TTC549 (cell line): ENCODE results near the gene SNAPC2.
"Not testable (repeated sequence)": the region's sequence is repeated elsewhere in the genome, so short reads cannot be mapped to it uniquely, and the experiment has no call there.

Experiments
- FAIRE-seq: peaks from 2 replicates; lab custom pipeline; 2012; peaks lifted over from hg19 to GRCh38; lab: Jason Lieb, UNC

Gene SNAPC2

DNA sequence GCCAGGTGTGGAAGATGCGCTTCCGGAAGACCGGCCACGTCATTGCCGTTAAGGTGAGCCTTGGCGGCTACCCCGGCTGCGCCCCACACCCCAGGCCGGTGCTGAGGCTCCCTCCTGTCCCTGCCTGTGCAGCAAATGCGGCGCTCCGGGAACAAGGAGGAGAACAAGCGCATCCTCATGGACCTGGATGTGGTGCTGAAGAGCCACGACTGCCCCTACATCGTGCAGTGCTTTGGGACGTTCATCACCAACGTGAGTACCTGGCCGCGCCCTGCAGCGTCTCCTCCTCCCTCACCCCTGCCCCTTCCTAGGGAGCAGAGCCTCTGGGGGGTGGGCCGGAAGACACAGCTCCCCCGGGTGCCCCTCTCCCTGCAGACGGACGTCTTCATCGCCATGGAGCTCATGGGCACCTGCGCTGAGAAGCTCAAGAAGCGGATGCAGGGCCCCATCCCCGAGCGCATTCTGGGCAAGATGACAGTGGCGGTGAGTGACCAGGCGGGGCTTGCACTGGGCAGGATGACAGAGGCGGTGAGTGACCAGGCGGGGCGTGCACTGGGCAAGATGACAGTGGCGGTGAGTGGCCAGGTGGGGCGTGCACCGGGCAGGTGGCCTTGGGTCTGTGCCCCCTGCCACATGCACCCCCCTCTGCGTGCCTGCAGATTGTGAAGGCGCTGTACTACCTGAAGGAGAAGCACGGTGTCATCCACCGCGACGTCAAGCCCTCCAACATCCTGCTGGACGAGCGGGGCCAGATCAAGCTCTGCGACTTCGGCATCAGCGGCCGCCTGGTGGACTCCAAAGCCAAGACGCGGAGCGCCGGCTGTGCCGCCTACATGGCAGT lies 9.6 kb upstream of the SNAPC2 start:
- no peak for FAIRE-seq

- FAIRE-seq: no peak
Observed at GRCh38 chr19:7911508-7912143, 8.5 kb upstream of the SNAPC2 start.

DNA sequence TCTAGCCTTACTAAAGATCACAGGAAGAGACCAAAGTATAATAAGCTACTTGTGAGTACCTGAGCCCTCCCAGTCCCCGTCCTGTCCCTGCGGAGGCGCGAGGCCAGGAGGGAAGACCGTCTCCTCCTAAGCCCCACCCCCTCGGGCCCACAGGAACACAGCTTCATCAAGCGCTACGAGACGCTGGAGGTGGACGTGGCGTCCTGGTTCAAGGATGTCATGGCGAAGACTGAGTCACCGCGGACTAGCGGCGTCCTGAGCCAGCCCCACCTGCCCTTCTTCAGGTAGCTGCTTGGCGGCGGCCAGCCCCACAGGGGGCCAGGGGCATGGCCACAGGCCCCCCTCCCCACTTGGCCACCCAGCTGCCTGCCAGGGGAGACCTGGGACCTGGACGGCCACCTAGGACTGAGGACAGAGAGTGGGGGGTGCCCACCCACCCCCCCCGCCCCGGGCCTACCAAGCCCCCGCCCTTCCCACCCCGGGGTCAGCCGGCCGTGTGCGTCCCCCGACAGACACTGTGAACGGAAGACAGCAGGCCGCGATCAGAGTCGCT lies 7.9 kb upstream of the SNAPC2 start:
- no peak for FAIRE-seq

- no peak for FAIRE-seq
Observed at GRCh38 chr19:7912697-7913564, 7.2 kb upstream of the SNAPC2 start.

GRCh38 chr19:7913652-7914051 lies 6.5 kb upstream of the SNAPC2 start:
- no peak for FAIRE-seq

- FAIRE-seq: no peak
Observed at GRCh38 chr19:7914099-7914498, 6.0 kb upstream of the SNAPC2 start.

DNA sequence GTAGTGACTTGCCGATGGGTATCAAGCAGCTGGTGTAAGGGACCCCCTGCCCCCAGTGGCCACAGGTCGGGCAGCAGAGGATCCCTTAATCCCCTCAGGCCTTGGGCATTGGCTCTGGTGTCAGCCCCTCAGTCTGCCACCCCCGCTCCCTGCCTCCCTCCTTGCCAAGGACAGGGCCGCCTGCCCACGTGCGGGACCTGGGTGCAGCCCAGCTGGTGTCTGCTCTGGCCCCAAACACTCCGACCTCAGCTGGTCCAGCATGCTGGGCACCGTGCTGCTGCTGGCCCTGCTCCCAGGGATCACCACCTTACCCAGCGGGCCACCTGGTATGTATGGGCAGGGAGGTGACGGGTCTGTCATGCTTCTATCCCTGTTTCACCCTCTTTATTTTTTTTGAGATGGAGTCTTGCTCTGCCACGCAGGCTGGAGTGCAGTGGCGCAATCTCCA lies 5.5 kb upstream of the SNAPC2 start, which contains the start of gene TGFBR3L:
Gene TGFBR3L, plus strand, starts transcription at position 233 of the 448 bp plus-strand sequence.
- FAIRE-seq: no peak

DNA sequence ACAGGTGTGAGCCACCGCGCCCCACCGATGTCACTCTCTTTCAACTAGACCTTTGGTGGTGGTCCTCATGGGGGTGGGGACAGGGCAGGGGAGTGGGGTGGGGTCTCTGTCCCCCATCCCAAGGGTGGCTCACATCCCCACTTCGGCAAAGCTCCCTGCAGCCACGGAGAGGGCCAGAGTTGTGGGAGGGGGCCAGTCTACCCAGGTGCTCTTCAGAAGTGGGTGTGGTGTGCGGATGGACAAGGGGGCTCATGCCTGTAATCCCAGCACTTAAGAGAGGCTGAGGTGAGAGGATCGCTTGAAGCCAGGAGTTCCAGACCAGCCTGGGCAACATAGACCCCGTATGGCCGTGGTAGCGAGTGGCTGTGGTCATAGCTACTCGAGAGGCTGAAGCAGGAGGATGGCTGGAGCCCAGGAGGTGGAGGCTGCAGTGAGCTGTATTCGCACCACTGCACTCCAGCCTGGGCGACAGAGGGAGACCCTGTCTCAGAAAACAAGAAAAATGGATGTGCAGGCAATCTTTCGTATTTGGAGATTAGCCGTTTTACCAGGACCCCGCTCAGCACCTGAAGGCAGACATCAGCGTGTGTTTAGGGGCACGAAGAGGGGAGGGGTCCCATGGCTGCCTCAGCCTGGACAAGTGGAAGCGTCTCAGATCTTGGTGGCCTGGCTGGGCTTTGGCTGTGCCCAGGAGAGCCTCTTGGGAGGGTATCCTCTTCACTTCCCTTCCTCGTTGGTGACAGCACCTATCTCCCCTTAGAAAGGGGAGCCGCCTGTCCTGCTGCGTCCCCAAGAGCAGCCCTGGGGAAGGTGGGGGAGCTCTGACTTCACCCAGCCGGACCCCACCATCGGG lies 4.7 kb upstream of the SNAPC2 start:
- no peak for FAIRE-seq

DNA sequence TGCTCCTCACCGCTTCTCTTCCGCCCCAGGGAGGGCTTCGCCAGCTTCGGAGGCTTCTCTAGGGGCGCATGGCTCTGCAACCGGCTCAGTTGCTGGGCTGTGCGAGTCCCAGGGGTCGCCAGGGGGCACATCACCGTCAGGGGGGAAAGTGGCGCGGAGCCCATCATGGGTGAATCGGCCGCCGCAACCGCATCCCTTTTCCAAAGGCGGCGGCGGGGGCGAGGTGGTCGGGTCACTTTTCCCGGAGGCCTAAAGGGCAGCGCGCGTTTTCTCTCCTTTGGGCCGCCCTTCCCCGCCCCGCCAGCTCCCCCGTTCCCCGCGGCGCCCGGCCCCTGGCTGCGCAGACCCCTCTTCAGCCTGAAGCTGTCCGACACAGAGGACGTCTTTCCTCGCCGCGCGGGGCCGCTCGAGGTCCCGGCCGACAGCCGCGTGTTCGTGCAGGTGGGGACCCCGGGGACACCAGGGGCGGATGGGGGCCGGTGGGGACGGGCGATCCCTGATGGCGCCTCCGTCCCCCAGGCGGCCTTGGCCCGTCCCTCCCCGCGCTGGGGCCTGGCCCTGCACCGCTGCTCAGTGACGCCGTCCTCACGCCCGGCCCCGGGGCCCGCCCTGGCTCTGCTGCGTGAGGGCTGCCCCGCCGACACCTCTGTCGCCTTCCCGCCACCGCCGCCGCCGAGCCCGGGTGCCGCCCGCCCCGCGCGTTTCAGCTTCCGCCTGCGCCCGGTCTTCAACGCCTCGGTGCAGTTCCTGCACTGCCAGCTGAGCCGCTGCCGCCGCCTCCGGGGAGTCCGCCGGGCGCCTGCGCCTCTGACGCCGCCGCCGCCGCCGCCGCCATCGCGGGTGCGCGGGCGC lies 3.8 kb upstream of the SNAPC2 start:
- no peak for FAIRE-seq

DNA sequence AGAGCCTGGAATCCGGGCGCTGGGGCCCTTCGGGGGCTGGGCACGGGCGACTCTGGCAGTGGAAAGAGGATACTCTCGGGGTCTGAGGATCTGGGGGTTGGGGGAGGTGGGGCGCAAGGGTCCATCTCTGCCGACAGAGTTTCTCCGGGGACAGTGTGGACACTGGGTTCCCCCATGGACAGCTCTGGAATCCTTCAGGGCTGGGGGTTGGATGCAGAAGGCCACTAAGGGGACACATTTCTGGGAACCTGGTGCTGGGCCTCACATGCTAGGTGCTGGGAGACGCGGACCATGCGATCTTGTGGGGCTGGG lies 3.2 kb upstream of the SNAPC2 start:
- FAIRE-seq: no peak

DNA sequence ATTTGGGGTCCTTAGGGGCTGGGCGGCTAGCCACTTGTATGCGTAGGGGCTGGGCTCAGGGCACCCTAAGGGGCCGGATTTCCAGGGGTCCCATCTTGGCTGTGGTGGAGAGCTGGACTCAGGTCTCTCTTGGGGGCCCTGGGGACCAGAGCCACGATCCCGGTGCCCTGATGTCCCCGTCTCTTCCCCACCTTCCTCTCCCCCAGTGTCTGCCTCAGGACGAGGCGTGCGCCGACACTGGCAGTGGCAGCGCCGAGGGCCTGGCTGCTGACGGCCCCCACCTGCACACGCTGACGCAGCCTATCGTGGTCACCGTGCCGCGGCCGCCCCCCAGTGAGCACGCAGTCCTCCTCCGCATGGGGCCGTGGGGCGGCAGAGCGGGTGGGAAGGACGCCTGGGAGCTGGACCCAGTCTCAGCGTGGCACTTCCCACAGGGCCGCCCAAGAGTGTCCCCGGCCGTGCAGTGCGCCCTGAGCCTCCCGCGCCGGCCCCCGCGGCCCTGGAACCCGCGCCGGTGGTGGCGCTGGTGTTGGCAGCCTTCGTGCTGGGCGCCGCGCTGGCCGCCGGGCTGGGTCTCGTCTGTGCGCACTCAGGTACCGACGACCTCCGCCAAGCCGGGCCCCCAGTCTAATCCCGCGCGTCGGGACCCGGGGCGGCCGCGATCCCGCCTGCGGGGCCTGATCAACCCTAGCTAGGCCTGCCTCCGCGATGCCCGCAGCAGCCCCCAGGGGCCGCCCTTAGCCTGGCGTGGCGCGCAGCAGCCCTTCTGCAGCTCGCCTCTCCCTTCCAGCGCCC lies 2.7 kb upstream of the SNAPC2 start:
- FAIRE-seq: no peak

DNA sequence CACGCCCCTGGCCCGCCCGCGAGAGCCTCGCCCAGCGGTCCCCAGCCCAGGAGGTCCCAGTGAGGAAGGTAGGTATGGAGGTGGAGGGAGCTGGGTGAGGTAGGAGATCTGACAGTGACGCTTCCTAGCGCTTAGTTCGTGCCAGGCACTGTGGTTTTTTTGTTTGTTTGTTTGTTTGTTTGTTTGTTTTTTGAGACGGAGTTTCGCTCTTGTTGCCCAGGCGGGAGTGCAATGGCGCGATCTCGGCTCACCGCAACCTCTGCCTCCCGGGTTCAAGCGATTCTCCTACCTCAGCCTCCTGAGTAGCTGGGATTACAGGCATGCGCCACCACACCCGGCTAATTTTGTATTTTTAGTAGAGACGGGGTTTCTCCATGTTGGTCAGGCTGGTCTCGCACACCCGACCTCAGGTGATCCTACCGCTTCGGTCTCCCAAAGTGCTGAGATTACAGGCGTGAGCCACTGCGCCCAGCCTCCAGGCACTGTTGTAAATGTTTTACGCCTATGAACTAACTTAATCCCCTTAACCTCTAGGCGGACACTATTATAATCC lies 2.0 kb upstream of the SNAPC2 start:
- FAIRE-seq: not testable (repeated sequence)

DNA sequence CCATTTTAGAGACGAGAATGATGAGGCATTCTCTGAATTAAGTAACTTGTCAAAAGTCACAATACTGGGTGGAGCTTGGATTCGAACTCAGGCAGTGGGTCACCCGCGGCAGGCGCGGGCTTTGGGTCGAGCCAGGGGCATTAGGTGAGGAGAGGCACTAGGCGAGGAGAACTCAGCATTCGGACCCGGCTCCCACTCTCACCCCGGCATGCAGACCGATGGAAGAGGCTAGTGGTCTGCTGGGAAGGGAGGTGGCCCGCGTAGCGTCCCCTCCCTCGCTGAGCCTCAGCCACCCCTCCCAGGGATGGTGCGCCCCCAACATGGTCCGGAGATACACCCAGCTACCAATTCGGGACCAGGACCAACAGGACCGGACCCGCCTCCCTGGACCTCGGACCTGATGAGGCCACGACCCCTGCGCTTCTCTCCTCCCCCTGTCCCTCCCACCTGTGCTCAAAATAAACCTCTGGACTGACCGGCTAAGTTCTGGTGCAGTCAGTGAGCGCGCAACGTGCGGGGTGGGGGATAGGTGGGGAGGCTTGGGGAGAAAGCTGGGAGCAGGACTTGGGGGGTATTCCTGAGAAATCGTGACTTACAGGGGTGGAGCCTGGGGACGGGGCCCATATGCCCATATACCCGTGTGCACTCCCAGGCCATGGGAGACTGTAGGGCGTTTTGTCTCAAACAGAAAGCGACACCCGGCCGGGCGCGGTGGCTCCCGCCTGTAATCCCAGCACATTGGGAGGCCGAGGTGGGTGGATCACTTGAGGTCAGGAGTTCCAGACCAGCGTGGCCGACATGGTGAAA lies 1.3 kb upstream of the SNAPC2 start:
- FAIRE-seq: no peak

GRCh38 chr19:7920519-7921301 lies 572 bp downstream of the SNAPC2 start:
- FAIRE-seq: no peak

DNA sequence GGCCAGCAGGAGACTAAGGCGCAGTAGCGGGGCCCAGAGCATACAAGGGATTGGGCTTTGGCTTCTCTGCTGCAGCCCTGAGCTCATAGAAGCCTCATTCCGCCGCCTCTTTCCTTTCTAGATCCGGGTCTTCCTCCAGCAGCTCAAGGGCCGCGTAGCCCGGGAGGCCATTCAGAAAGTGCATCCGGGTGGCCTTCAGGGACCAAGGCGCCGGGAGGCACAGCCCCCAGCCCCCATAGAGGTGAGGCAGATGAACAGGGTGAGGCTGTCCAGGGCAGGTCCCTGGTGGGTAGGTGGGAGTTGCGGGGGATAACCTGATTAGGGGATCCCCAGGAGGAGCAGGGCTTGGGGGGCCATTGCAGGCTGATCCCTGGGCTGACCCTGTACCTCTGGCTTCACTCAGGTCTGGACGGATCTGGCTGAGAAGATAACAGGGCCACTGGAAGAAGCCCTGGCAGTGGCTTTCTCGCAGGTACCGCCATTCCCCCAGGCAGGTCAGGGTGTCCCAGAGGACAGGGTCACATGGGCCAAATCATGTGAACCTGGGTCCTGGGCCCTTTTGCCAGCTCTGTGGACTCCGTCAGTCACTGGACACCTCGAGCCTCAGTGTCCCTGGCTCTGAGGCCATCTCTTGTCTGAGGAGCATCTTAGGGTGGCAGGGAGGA lies 1.3 kb downstream of the SNAPC2 start:
- FAIRE-seq: no peak

- FAIRE-seq: no peak
Observed at GRCh38 chr19:7921967-7922835, 2.1 kb downstream of the SNAPC2 start.
